ENCODE results near the gene CLDN14.

CLDN14 gene

GRCh38 chr21:36512971-36513370 lies 33.0 kb upstream of the CLDN14 start:
- Mint-ChIP-seq H3K4me1 (peaks cover 14% of the 10 kb centered on the region), H3K4me3 (no peak overlapping the region), H3K27ac (no peak overlapping the region), H3K9me3 (no peaks in the 10 kb centered on the region), H3K36me3 (ENCODE audit: low read depth) (no peaks in the 10 kb centered on the region), H3K27me3 (ENCODE audit: low read depth, poor library complexity) (peaks cover 22% of the 10 kb centered on the region)
- no peak for TF ChIP-seq CTCF (IDR thresholded peaks at IDR 0.05)
- no peak for DNase-seq

GRCh38 chr21:36511484-36512220 lies 31.7 kb upstream of the CLDN14 start:
- Mint-ChIP-seq H3K4me1 (peaks cover 14% of the 10 kb centered on the region), H3K9me3 (no peaks in the 10 kb centered on the region), H3K27me3 (ENCODE audit: low read depth, poor library complexity) (peaks cover 25% of the 10 kb centered on the region), H3K36me3 (ENCODE audit: low read depth) (no peaks in the 10 kb centered on the region), H3K27ac (no peak overlapping the region), H3K4me3 (no peak overlapping the region)
- no peak for DNase-seq
- TF ChIP-seq CTCF (IDR thresholded peaks at IDR 0.05) = no peak

GRCh38 chr21:36510911-36511310 lies 31.0 kb upstream of the CLDN14 start:
- peaks cover 22% of the 10 kb centered on the region for H3K27me3 Mint-ChIP-seq (ENCODE audit: low read depth, poor library complexity)
- peaks cover 14% of the 10 kb centered on the region for H3K4me1 Mint-ChIP-seq
- no peaks in the 10 kb centered on the region for H3K9me3 Mint-ChIP-seq
- TF ChIP-seq CTCF (IDR thresholded peaks at IDR 0.05) = no peak
- DNase-seq = no peak
- no peak overlapping the region for H3K27ac Mint-ChIP-seq
- no peak overlapping the region for H3K4me3 Mint-ChIP-seq
- H3K36me3 Mint-ChIP-seq (ENCODE audit: low read depth) = no peaks in the 10 kb centered on the region

- peak overlapping the region; percentile 38 for H3K27ac Mint-ChIP-seq
Observed at GRCh38 chr21:36509973-36510664, 30.2 kb upstream of the CLDN14 start.

GRCh38 chr21:36508948-36509347 lies 29.0 kb upstream of the CLDN14 start:
- no peak for DNase-seq
- TF ChIP-seq CTCF (IDR thresholded peaks at IDR 0.05) = no peak
- H3K4me3 Mint-ChIP-seq = no peak overlapping the region
- H3K36me3 Mint-ChIP-seq (ENCODE audit: low read depth) = no peaks in the 10 kb centered on the region
- peaks cover 14% of the 10 kb centered on the region for H3K4me1 Mint-ChIP-seq
- H3K27me3 Mint-ChIP-seq (ENCODE audit: low read depth, poor library complexity) = peaks cover 27% of the 10 kb centered on the region
- no peak overlapping the region for H3K27ac Mint-ChIP-seq
- H3K9me3 Mint-ChIP-seq = no peaks in the 10 kb centered on the region

More at GRCh38 chr21:36509973-36510664, 30.2 kb upstream of the CLDN14 start:
- DNase-seq = no peak
- peaks cover 20% of the 10 kb centered on the region for H3K27me3 Mint-ChIP-seq (ENCODE audit: low read depth, poor library complexity)
- no peaks in the 10 kb centered on the region for H3K9me3 Mint-ChIP-seq
- no peak for TF ChIP-seq CTCF (IDR thresholded peaks at IDR 0.05)
- H3K4me1 Mint-ChIP-seq = peaks cover 14% of the 10 kb centered on the region
- no peaks in the 10 kb centered on the region for H3K36me3 Mint-ChIP-seq (ENCODE audit: low read depth)
- no peak overlapping the region for H3K4me3 Mint-ChIP-seq
